ENCODE measurements around the gene TMC6. TPM values are rescaled to one million over a fixed set of nuclear protein-coding genes. Genes with fewer than 3 reads are reported as not detected.

Gene TMC6
- total and polyA plus RNA-seq, 2 experiments from 2014 or later, result 50.0 to 72.2 TPM

DNA sequence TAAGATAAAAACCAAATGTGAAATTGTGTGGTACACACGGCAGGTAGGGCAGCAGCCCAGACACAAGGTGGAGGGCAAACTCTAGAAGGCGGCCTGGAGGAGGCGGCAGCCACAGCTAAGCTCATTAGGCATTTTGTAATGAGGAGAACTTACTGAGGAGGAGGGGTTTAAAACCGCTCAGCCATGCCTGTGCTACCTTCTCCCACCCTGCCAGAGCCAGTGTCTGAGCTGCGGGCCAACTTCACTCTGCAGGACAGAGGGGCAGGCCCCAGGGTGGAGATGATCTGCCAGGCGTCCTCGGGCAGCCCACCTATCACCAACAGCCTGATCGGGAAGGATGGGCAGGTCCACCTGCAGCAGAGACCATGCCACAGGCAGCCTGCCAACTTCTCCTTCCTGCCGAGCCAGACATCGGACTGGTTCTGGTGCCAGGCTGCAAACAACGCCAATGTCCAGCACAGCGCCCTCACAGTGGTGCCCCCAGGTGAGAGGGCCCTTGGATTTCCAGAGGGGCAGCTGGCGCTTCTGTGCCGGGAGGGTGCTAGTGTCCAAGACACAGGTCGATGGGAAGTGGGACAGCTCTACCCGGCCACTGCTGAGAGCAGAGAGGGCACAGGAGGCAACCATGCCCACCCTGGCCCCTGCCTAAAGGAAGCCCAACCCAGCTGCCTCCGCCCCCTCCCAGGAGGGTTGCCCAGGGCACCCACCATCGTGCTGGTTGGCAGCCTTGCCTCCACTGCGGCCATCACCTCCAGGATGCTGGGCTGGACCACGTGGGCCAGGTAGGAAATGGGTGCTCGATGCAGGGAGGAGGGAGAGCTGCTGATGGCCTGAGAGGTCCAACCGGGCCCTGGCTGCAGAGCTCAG, 35.6 kb upstream of the TMC6 start (continued):
- TF ChIP-seq, protein P1, sequence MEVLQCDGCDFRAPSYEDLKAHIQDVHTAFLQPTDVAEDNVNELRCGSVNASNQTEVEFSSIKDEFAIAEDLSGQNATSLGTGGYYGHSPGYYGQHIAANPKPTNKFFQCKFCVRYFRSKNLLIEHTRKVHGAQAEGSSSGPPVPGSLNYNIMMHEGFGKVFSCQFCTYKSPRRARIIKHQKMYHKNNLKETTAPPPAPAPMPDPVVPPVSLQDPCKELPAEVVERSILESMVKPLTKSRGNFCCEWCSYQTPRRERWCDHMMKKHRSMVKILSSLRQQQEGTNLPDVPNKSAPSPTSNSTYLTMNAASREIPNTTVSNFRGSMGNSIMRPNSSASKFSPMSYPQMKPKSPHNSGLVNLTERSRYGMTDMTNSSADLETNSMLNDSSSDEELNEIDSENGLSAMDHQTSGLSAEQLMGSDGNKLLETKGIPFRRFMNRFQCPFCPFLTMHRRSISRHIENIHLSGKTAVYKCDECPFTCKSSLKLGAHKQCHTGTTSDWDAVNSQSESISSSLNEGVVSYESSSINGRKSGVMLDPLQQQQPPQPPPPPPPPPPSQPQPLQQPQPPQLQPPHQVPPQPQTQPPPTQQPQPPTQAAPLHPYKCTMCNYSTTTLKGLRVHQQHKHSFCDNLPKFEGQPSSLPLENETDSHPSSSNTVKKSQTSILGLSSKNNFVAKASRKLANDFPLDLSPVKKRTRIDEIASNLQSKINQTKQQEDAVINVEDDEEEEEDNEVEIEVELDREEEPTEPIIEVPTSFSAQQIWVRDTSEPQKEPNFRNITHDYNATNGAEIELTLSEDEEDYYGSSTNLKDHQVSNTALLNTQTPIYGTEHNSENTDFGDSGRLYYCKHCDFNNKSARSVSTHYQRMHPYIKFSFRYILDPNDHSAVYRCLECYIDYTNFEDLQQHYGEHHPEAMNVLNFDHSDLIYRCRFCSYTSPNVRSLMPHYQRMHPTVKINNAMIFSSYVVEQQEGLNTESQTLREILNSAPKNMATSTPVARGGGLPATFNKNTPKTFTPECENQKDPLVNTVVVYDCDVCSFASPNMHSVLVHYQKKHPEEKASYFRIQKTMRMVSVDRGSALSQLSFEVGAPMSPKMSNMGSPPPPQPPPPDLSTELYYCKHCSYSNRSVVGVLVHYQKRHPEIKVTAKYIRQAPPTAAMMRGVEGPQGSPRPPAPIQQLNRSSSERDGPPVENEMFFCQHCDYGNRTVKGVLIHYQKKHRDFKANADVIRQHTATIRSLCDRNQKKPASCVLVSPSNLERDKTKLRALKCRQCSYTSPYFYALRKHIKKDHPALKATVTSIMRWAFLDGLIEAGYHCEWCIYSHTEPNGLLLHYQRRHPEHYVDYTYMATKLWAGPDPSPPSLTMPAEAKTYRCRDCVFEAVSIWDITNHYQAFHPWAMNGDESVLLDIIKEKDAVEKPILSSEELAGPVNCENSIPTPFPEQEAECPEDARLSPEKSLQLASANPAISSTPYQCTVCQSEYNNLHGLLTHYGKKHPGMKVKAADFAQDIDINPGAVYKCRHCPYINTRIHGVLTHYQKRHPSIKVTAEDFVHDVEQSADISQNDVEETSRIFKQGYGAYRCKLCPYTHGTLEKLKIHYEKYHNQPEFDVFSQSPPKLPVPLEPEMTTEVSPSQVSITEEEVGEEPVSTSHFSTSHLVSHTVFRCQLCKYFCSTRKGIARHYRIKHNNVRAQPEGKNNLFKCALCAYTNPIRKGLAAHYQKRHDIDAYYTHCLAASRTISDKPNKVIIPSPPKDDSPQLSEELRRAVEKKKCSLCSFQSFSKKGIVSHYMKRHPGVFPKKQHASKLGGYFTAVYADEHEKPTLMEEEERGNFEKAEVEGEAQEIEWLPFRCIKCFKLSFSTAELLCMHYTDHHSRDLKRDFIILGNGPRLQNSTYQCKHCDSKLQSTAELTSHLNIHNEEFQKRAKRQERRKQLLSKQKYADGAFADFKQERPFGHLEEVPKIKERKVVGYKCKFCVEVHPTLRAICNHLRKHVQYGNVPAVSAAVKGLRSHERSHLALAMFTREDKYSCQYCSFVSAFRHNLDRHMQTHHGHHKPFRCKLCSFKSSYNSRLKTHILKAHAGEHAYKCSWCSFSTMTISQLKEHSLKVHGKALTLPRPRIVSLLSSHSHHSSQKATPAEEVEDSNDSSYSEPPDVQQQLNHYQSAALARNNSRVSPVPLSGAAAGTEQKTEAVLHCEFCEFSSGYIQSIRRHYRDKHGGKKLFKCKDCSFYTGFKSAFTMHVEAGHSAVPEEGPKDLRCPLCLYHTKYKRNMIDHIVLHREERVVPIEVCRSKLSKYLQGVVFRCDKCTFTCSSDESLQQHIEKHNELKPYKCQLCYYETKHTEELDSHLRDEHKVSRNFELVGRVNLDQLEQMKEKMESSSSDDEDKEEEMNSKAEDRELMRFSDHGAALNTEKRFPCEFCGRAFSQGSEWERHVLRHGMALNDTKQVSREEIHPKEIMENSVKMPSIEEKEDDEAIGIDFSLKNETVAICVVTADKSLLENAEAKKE (CRISPR knock-in tag; IDR thresholded peaks at IDR 0.05), result no peak
- TF ChIP-seq JUNB (IDR thresholded peaks at IDR 0.05; ENCODE audit: unreplicated experiment), result no peak

DNA sequence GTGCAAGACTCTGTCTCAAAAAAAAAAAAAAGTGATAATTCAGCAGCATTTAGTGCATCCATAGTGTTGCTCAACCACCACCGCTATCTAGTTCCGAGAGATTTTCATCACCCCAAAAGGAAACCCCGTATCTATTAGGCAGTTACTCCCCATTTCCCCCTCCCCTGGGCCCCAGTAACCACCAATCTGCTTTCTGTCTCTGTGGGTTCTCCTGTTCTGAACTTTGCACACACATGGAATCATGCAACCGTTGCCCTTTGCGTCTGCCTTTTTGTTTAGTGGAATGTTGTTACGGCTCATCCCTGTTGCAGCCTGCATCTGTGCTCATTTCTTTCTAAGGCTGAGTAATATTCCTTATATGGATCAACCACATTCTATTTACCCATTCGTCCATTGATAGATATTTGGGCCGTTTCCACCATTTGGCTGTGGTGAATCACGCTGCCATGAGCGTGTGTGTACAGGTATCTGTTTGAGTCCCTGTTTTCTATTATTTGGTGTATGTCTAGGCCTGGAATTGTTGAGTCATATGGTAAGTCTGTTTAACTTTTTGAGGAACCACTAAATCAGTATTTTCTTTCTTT, 31.1 kb upstream of the TMC6 start:
- H3K4me3 ChIP-seq, result no peak overlapping the region
- no peaks in the 10 kb centered on the region for H3K4me1 ChIP-seq (ENCODE audit: insufficient read depth)
- no peak for ATAC-seq
- Mint-ChIP-seq H3K9me3 (no peaks in the 10 kb centered on the region), H3K4me1 (no peaks in the 10 kb centered on the region; the same call in 2 of the 3 replicates), H3K4me3 (no peak overlapping the region), H3K27ac (no peak overlapping the region), H3K27me3 (ENCODE audit: insufficient read depth, low read depth, poor library complexity) (peaks cover 9% of the 10 kb centered on the region), H3K36me3 (ENCODE audit: low read depth) (no peaks in the 10 kb centered on the region)
- no peaks in the 10 kb centered on the region for H3K27me3 ChIP-seq (ENCODE audit: insufficient read depth)
- no peak overlapping the region for H2AFZ ChIP-seq
- H3K27ac ChIP-seq (ENCODE audit: low read depth), result no peak overlapping the region
- H3K9me2 ChIP-seq (ENCODE audit: insufficient read depth), result no peaks in the 10 kb centered on the region
- DNase-seq (ENCODE audit: low spot score), result no peak
- H3F3A ChIP-seq (replicated peaks; ENCODE audit: low read depth), result no peaks in the 10 kb centered on the region
- no peaks in the 10 kb centered on the region for H4K20me1 ChIP-seq (replicated peaks; ENCODE audit: insufficient read depth)
- no peak overlapping the region for H3K4me2 ChIP-seq
- no peaks in the 10 kb centered on the region for H3K79me2 ChIP-seq (replicated peaks; ENCODE audit: insufficient read depth)
- no peaks in the 10 kb centered on the region for H3K36me3 ChIP-seq (ENCODE audit: insufficient read depth)
- no peak for TF ChIP-seq NANOG (IDR thresholded peaks at IDR 0.05; ENCODE audit: borderline replicate concordance)
- TF ChIP-seq, protein P1 (CRISPR knock-in tag; IDR thresholded peaks at IDR 0.05), result no peak
- no peak for TF ChIP-seq EZH2phosphoT487 (IDR thresholded peaks at IDR 0.05; ENCODE audit: unreplicated experiment)
- TF ChIP-seq, protein P2, sequence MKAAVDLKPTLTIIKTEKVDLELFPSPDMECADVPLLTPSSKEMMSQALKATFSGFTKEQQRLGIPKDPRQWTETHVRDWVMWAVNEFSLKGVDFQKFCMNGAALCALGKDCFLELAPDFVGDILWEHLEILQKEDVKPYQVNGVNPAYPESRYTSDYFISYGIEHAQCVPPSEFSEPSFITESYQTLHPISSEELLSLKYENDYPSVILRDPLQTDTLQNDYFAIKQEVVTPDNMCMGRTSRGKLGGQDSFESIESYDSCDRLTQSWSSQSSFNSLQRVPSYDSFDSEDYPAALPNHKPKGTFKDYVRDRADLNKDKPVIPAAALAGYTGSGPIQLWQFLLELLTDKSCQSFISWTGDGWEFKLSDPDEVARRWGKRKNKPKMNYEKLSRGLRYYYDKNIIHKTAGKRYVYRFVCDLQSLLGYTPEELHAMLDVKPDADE (IDR thresholded peaks at IDR 0.05), result no peak
- TF ChIP-seq JUNB (IDR thresholded peaks at IDR 0.05; ENCODE audit: unreplicated experiment), result no peak
- TF ChIP-seq EZH2 (IDR thresholded peaks at IDR 0.05; ENCODE audit: low read depth, unreplicated experiment), result no peak
